Activated CD4-positive, alpha-beta T cell treated with anti-CD3 and anti-CD28 coated beads, Interleukin-2, amount 50 U/mL, for 48 hours (primary cell): ENCODE measurements around the gene ADD2.
"Not testable (repeated sequence)": the region's sequence is repeated elsewhere in the genome, so short reads cannot be mapped to it uniquely, and the experiment has no call there.

Experiments
- DNase-seq, 2 experiments: peaks; one replicate each; pipeline ENCODE4 v3.0.0-alpha.2; 2020

The ADD2 gene

GRCh38 chr2:70632388-70632787 lies 135.6 kb downstream of the ADD2 start:
- no peak for DNase-seq

GRCh38 chr2:70630761-70631160 lies 137.2 kb downstream of the ADD2 start:
- no peak for DNase-seq

DNA sequence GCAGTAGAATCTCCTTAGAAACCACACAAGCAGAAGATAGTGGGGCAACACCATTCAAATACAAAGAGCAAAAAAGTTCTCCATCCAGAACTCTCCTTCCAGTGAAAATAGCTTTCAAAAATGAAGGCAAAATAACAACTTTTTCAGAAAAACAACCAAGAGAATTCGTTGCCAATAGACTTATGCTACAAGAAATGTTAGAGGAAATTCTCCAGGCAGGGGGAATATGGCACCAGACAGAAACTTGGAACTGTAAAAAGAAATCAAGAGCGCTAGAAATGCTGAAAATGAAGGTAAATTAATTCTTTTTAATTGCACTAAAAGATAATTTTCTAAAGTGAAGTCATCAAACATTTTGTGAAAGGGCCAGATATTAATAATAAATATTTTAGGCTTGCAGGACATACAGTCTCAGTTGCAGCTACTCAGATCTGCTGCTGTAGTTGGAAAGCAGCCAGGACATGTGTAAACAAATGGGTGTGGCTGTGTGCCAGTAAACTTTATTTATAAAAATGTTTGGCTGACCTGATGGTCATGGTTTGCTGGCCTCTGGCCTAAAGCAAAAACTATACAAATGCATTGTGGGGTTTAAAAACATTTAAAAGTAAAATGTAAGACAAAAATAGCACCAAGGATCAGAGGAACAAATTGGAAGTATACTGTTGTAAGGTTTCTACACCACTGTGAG lies 140.6 kb downstream of the ADD2 start:
- no peak for DNase-seq

DNA sequence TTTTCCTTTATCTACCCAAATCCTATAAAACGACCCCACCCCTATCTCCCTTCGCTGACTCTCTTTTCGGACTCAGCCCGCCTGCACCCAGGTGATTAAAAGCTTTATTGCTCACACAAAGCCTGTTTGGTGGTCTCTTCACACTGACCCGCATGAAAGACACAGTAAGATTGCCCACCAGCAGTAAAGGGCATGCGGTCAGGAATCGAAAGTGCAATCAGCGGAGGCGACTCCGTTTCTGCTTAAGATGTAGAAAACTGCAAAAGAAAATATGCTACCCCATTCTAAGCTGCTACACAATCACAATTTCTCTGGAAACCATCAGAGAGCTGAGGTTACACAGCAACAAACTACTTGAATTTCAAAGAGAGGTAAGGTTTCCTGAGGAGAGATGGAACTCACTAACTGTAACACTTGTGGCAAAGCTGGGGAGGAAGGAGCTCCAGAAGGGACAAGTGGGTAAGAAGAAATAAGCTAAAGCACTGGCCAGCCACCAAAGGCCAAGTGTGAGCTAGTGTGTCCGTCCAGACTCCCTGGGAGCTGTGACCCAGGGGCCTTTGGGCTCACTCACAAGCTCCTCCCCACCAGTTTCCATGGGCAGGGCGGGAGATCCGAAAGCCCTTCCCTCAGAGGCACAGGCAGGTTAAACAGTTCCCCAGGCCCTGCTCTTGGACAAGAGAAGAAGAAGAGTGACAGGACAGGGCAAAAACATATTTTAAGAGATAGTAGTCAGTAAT lies 141.6 kb downstream of the ADD2 start:
- DNase-seq = no peak

DNA sequence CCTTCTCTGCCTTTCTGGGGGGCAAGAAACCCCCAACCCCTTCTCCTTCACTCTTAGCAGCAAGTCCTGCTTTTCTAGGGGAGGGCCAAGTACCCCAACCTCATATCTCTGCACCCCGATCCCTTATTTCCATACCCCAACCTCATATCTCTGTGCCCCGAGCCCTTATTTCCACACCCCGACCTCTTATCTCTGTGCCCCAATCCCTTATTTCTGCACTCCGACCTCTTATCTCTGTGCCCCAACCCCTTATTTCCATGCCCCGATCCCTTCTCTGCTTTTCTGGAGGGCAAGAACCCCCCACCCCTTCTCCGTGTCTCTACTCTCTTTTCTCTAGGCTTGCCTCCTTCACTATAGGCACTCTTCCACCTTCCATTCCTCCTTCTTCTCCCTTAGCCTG lies 146.5 kb downstream of the ADD2 start:
- not testable (repeated sequence) for DNase-seq

DNA sequence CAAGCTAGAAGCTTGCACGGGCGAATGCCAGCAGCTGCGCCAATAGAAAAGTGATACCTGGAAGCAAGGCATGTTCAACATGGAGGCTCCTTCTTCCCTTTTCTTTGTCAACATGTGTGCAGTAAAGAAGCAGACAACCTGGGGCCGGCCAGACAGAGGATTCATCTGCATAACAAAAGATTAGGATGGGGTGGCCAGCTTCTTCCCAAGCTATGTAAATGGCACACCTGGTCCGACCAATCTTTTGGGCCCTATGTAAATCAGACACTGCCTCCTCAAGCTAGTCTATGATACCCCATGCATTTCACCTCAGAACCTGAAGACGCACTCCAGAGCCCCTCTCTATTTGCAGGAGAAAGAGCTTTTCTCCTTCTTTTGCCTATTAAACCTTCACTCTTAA lies 148.0 kb downstream of the ADD2 start:
- no peak for DNase-seq

GRCh38 chr2:70619167-70619566 lies 148.8 kb downstream of the ADD2 start:
- DNase-seq = no peak

- DNase-seq = no peak
These were observed 151.8 kb downstream of the ADD2 start for GRCh38 chr2:70616168-70616694.

DNA sequence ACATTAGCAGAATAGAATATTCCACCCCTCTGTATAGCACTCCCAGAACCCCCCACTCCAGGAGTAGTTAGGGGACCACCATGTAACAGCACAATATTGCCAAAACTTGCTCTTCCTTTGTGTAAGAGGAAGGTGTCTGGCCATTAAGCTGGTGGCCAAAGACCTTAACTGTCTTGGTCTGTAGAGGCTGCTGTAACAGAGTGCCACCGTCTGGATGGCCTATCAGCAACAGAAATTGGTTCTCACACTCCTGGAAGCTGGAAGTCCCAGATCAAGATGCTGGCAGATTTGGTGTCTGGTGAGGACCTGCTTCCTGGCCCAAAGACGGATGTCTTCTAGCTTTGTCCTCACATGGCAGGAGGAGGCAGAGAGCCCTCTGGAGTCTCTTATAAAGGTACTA lies 152.8 kb downstream of the ADD2 start:
- DNase-seq = no peak

GRCh38 chr2:70613521-70613920 lies 154.5 kb downstream of the ADD2 start:
- no peak for DNase-seq

GRCh38 chr2:70612574-70612973 lies 155.4 kb downstream of the ADD2 start:
- DNase-seq = no peak

DNA sequence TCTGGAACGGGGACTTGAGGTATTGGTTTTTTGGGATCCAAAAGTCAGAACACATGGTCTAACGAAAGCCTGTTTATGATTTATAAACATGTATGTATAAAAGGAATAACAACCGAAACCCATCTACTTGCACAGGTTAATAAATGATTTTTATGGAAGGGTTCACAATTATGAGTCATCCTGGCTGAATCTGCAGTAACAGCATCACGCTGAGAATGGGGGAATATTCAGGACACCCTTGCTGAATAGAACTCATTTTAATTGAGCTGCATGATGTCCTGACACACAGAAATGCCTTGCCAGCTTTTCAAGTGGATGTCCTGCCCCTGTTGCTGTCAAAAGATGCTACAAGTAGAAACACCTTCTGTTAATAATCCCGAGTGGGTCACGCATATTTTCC lies 159.6 kb downstream of the ADD2 start:
- DNase-seq = no peak

DNA sequence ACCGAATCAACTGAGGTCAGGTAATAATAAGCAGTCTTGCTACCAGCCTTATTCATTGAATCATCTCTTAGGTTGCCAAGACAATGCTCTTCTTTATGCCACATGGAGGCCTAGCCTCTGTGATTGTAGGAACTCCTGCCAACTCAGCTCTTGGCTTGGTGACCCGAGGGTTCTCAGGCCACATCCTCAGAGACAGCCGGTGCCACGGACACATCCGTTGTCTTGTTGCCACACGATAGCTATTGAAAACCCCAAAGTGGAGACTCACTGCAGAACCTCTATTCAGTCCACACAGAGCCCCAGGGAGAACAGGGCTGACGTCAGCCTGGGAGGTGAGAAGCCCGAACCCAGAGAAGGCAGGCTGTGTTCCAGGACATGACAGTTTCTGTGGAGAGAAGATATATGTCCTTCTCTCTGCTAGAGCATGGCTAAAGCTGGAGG lies 160.9 kb downstream of the ADD2 start:
- DNase-seq = no peak
